Skeletal muscle cell (primary cell): ENCODE measurements around the gene DNAI2.

Experiments used
- DNase-seq: peaks from one replicate; pipeline ENCODE4 v3.0.0-alpha.2; 2010; ENCODE audit warnings: low read depth
- H3K4me3 ChIP-seq: 2 replicates; pipeline ENCODE4 v1.5.1; 2011; ENCODE audit warnings: low read depth, mild to moderate bottlenecking, control low read depth, low read length, moderate library complexity

The DNAI2 gene

DNA sequence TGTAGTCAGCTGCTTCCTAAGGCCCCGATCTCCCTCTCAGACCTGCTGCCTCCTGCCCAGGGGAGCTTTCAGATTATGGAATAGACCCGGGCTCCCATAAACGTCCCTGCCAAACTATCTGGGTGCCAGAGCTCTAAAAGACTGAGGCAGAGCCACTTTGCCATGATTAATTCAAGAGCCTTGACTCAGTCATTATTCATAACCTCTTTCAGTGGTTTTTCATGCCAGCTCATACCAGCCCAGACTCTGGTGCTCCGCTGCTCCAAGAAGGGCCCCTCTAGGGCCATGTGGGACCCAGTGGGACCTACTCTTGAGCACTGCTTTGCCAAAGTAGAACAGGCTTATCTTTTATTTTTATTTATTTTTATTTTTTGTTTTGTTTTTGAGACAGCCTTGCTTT, 23.9 kb downstream of the DNAI2 start:
- no peak for DNase-seq
- H3K4me3 ChIP-seq, result no peak overlapping the region

DNA sequence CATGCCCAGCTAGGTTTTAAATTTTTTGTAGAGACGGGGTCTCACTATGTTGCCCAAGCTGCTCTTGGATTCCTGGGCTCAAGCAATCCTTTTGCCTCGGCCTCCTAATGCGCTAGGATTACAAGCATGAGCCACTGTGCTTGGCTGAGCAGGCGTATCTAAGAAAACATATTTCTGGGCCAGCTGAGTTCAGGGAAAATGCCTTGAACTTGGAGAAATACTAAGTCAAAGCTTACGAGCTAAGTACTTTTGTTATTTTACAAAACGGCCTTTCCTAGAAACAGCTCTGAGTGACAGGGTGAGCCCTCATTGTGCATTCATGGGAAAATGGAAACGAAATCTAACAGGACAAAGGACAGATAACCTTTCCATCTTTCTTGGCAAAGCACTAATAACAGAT, 24.7 kb downstream of the DNAI2 start:
- DNase-seq, result no peak
- no peak overlapping the region for H3K4me3 ChIP-seq

DNA sequence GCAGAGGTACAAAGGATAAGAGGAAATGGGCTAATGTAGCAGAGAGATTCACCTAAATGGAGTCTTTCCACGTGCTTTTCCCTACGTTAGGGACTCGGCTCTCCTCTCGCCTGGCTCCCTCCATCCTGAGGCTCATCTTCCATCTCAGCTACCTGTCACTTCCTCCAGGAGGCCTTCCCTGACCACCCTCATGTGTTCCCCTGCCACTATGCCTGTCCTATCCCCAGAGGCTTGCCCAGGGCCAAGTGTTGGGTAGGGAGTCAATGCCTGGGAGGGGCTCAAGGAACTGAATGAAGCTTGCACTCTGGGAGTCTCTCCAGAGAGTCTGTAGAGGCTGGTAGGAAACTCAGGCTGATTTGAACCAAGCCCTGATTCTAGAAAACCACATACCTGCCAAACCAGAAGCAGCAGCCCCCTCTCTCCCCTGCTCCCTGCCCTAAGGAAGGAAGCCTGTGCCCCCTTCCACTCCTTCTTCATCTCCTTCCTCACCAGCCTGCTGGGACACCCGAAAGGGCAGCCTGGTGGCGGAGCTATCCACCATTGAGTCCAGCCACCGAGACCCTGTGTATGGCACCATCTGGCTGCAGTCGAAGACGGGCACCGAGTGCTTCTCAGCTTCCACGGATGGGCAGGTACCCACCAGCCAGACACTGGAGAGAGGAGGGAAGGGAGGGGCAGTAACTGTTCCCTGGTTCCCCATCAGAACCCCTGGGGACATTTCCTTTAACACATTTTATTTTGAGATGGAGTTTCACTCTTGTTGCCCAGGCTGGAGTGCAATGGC, 25.4 kb downstream of the DNAI2 start:
- DNase-seq, result no peak
- H3K4me3 ChIP-seq, result no peak overlapping the region

DNA sequence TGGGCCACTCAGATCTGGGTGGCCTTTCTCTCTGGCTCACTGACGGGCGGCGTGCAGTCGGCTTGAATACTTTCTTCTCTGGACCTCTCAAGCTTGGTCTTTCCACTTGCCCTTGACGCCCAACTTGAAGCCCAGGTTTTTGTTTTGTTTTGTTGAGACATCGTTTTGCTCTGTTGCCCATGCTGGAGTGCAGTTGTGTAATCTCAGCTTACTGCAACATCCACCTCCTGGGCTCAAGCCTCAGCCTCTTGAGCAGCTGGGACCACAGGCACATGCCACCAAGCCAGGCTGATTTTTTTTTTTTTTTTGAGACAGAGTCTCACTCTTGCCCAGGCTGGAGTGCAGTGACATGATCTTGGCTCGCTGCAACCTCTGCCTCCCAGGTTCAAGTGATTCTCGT, 29.3 kb downstream of the DNAI2 start:
- DNase-seq, result no peak
- H3K4me3 ChIP-seq, result no peak overlapping the region

GRCh38 chr17:74304184-74304583, 30.1 kb downstream of the DNAI2 start:
- H3K4me3 ChIP-seq, result no peak overlapping the region
- no peak for DNase-seq

DNA sequence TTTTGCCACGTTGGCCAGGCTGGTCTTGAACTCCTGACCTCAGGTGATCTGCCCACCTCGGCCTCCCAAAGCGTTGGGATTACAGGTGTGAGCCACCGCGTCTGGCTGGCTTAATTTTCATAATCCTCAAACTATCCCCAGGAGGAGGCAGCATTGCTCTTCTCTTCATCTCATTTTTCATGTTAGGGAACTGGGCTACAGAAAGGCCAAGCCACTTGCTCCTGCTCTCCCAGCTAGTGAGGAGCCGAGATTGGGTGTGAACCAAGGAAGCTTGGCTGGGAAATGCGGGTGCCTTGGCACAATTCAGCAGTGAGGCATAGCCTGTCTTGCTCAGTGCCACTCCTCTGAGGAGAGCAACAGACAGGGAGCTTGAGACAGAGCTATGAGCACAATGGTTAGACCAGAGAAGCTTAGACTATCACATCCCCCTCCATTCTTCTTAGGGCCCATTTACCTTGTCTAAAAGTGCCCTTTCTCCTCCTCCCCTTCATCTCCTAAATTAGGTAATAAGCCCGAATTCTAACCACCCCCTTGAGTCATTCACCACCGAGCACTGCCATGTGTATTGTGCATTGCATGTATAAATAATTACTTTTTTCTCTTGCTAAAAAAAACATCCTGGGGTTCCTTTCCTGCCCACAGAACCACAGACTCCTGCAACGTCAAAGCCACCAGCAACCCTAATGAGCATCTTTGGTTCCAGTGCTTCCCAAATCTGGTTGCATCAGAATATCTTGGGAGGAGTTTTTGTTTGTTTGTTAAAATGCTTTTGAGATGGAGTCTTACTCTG, 32.0 kb downstream of the DNAI2 start:
- DNase-seq, result no peak

GRCh38 chr17:74307984-74308773, 34.1 kb downstream of the DNAI2 start:
- H3K4me3 ChIP-seq, result no peak overlapping the region
- no peak for DNase-seq

More for the DNA sequence above, 32.0 kb downstream of the DNAI2 start:
- no peak overlapping the region for H3K4me3 ChIP-seq

GRCh38 chr17:74309902-74310301, 35.9 kb downstream of the DNAI2 start:
- no peak for DNase-seq

GRCh38 chr17:74314877-74315276, 40.8 kb downstream of the DNAI2 start:
- no peak overlapping the region for H3K4me3 ChIP-seq
- no peak for DNase-seq

More at GRCh38 chr17:74309902-74310301, 35.9 kb downstream of the DNAI2 start:
- H3K4me3 ChIP-seq, result no peak overlapping the region

DNA sequence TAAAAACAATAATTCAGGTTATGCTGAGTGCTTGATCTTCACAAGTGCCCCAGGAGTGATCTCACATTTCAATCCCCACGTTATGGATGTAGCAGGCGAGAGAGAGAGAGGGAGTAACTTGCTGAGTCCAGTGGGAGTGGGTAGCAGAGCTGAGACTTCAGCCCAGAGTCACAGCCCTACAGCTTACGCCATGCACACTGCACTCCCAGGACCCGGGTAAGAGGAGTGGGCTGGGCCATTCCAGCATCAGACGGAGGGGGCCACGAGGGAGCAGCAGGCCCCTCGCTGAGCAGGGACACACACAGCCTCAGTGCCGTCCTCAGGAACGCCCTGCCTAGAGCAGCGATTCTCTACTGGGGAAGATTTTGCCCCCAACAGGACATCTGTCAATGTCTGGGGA, 42.2 kb downstream of the DNAI2 start:
- no peak for DNase-seq
- H3K4me3 ChIP-seq, result no peak overlapping the region

DNA sequence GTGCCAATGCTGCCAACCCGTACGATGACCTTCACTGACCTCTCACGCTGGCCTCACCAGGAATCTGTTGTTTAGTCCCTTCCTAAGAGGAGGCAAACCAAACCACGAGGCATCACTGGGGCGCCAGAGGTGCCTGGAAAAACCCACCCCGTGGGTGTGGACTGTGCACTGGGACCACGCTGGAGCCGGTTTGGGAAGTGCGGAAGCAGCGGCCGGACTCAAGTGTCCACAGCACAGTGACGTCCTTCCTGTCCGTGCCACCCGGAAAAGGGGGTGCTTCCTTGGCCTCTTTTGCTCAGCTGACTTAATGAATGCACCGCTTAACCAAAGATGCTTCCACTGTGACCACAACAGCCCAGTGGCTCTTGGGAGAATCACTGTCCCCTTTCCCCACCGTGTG, 43.0 kb downstream of the DNAI2 start:
- no peak for DNase-seq
- H3K4me3 ChIP-seq, result no peak overlapping the region

- H3K4me3 ChIP-seq, result no peak overlapping the region
- DNase-seq, result no peak
Observed at GRCh38 chr17:74318391-74318790, 44.4 kb downstream of the DNAI2 start.

DNA sequence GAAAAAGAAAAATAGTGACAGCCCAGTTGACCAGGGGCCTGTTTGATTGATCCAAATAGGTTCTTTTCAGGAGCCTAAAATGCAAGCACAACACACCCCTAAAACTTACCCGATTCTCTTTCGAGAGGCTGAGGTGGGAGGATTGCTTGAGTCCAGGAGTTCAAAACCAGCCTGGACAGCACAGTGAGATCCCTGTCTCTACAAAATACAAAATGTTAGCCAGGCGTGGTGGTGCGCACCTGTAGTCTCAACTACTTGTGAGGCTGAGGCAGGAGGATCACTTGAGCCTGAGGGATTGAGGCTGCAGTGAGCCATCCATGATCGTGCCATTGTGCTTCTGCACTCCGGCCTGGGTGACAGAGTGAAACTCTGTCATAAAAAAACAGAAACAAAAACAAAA, 50.5 kb downstream of the DNAI2 start:
- no peak for DNase-seq
- no peak overlapping the region for H3K4me3 ChIP-seq

- DNase-seq, result no peak
- no peak overlapping the region for H3K4me3 ChIP-seq
Observed at GRCh38 chr17:74325376-74325742, 51.3 kb downstream of the DNAI2 start.

DNA sequence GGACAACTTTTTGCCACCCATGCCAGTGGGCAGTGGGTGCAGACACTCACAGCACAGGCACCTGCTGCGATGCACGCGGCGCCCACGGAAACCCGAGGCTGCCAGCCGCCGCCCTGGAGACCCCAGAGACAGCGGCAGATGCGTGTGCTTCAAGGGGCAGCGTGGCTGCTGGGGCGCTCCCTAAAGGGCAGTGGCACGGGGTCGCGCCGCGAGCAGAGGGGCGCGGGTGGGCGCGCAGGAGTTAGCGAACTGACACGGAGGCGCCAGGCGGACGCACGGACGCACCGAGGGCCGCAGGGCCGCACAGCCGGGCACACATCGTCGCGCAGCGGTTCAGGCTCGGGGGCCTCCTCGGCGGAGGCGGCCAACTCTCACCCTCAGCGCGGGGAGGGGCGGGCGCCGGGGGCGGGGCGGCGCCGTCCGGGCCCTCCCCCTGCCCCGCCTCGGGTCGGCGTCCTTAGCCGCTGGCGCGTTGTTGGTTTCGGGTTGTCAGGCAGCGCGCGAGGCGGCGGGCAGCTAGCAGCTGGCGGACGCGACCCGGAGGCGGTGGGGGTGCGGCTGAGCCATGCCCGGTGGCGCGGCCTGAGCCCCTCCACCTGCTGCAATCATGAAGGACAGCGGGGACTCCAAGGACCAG, 51.8 kb downstream of the DNAI2 start, which contains the start of gene KIF19:
KIF19 (plus strand) TSS at position 484 of the 637 bp plus-strand sequence; CDS start at position 608, 124 bp downstream.
- DNase-seq, result no peak
- no peak within 1 kb of the TSS for H3K4me3 ChIP-seq

DNA sequence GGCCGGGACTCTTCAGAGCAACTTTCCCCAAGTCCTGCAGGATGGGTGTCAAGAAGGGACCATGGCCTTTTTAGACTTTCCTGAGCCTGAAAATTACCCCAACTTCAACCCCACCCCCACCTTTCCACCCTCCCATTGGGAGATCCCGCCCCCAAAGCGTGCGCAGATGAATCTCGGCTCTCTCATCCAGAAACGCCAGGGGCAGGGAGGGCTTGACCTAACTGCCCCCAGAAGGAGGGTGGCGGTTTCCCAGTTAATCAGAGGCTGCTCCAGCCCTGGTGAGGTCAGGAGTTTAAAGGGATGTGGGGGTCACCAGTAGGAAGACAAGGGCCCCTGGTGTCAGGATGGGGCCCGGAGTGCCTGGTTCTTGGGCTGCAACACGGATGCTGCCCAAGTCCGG, 52.5 kb downstream of the DNAI2 start:
- no peak for DNase-seq
- H3K4me3 ChIP-seq, result no peak overlapping the region

GRCh38 chr17:74328487-74328886, 54.5 kb downstream of the DNAI2 start:
- no peak overlapping the region for H3K4me3 ChIP-seq
- no peak for DNase-seq

- H3K4me3 ChIP-seq, result no peak overlapping the region
- DNase-seq, result no peak
Observed at GRCh38 chr17:74329378-74329777, 55.3 kb downstream of the DNAI2 start.

DNA sequence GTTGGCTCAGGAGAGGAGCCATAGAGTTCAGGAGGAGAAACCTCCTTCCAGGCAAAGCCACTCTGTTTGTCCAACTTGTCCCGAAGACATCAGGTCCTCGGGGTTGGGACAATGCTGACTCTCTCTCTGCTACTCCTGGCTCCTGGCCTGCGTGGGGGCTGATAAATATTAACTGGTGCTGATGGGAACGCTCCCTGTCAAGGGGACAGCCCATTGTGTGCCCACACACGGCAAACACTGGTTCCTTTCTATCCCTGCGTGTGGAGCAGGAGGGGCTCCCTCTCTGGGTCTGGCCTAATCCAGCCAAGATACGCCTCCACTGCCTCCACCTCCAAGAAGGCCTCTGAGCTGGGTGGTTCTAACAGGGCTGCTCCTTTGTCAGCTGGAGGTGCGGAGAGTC, 56.4 kb downstream of the DNAI2 start:
- H3K4me3 ChIP-seq, result no peak overlapping the region

More for the DNA sequence above, 56.4 kb downstream of the DNAI2 start:
- no peak for DNase-seq
